Esophagus (tissue), 2 donors: ENCODE measurements around the gene AGK. TPM values are rescaled to one million over a fixed set of nuclear protein-coding genes. Genes with fewer than 3 reads are reported as not detected.
A peak's percentile ranks its signal among the peaks of the same experiment; 100 is the strongest.

Source experiments
- H3K27ac ChIP-seq, 2 donors: one replicate each; pipeline ENCODE4 v1.5.1; 2013; ENCODE audit warnings: low read depth in 2 of 2, mild to moderate bottlenecking in 2 of 2, inconsistent platforms in 1 of 2, low read length in 1 of 2, moderate library complexity in 1 of 2
- H3K27me3 ChIP-seq, 2 donors: one replicate each; pipeline ENCODE4 v1.6.1; 2013; ENCODE audit warnings: low read length in 2 of 2, control low read depth in 1 of 2, mild to moderate bottlenecking in 1 of 2; ENCODE audit not compliant: insufficient read depth in 2 of 2, control insufficient read depth in 1 of 2
- H3K36me3 ChIP-seq, 2 donors: one replicate each; pipeline ENCODE4 v1.6.1; 2013; ENCODE audit warnings: low read length in 1 of 2; ENCODE audit not compliant: control insufficient read depth in 2 of 2, insufficient read depth in 2 of 2
- H3K4me1 ChIP-seq, 2 donors: one replicate each; pipeline ENCODE4 v1.6.1; 2013; ENCODE audit warnings: low read length in 1 of 2; ENCODE audit not compliant: control insufficient read depth in 2 of 2, insufficient read depth in 2 of 2
- H3K4me3 ChIP-seq, 2 donors: one replicate each; pipeline ENCODE4 v1.5.1; 2013; ENCODE audit warnings: low read length in 2 of 2, mild to moderate bottlenecking in 2 of 2, low read depth in 1 of 2, moderate library complexity in 1 of 2
- H3K9me3 ChIP-seq, 2 donors: one replicate each; pipeline ENCODE4 v1.6.1; 2013; ENCODE audit warnings: mild to moderate bottlenecking in 2 of 2, low read depth in 1 of 2, low read length in 1 of 2, moderate library complexity in 1 of 2; ENCODE audit not compliant: control insufficient read depth in 2 of 2, insufficient read depth in 1 of 2
- WGBS, 2 donors: extraction: QIAGEN DNeasy Blood & Tissue Kit; methylation state at CpG; one replicate each; pipeline ENCODE4 v1.1.7; 2013; 5-methylcytosine and 5-hydroxymethylcytosine counted together
- polyA plus RNA-seq, 2 donors: library from polyadenylated mRNA; stranded (reverse); fragments of 200-250 nt; gene quantifications; one replicate each; pipeline ENCODE4 v1.2.3, GENCODE V29; 2013
- donor health status: healthy with polysubstance abuse.
- donor health status: Bipolar disorder and iron deficiency.

AGK gene
- polyA plus RNA-seq, 2 donors: 11.1 to 12.1 TPM

GRCh38 chr7:141649137-141649864 is 98.1 kb downstream of the AGK start:
- 56 to 63% methylated on average over 8 of the region's 8 CpGs for WGBS, 2 donors
- no peaks in the 10 kb centered on the region for H3K9me3 ChIP-seq
- H3K27me3 ChIP-seq: no peaks in the 10 kb centered on the region
- no peaks in the 10 kb centered on the region for H3K4me1 ChIP-seq
- H3K36me3 ChIP-seq: peaks cover 3 to 7% of the 10 kb centered on the region in 2 donors
- no peak overlapping the region for H3K27ac ChIP-seq
- no peak overlapping the region for H3K4me3 ChIP-seq

GRCh38 chr7:141649865-141650634 is 98.8 kb downstream of the AGK start:
- 38 to 44% methylated on average over 6 of the region's 6 CpGs for WGBS, 2 donors
- no peaks in the 10 kb centered on the region for H3K4me1 ChIP-seq
- no peaks in the 10 kb centered on the region for H3K9me3 ChIP-seq
- H3K36me3 ChIP-seq: peaks cover 3 to 7% of the 10 kb centered on the region in 2 donors
- no peak overlapping the region for H3K27ac ChIP-seq
- no peaks in the 10 kb centered on the region for H3K27me3 ChIP-seq
- no peak overlapping the region for H3K4me3 ChIP-seq

- no peaks in the 10 kb centered on the region for H3K9me3 ChIP-seq
- H3K36me3 ChIP-seq: peaks cover 3 to 7% of the 10 kb centered on the region in 2 donors
- H3K4me3 ChIP-seq: no peak overlapping the region
- no peak overlapping the region for H3K27ac ChIP-seq
- H3K27me3 ChIP-seq: no peaks in the 10 kb centered on the region
- 90 to 91% methylated on average over 9 of the region's 9 CpGs for WGBS, 2 donors
- no peaks in the 10 kb centered on the region for H3K4me1 ChIP-seq
Observed at GRCh38 chr7:141651417-141651816, 100.2 kb downstream of the AGK start.

- H3K9me3 ChIP-seq: no peaks in the 10 kb centered on the region
- WGBS, 2 donors: 71 to 81% methylated on average over 3 of the region's 3 CpGs
Observed at GRCh38 chr7:141652691-141653090, 101.5 kb downstream of the AGK start.

GRCh38 chr7:141654551-141654950 is 103.3 kb downstream of the AGK start:
- H3K27ac ChIP-seq: no peak overlapping the region
- H3K27me3 ChIP-seq: no peaks in the 10 kb centered on the region
- no peaks in the 10 kb centered on the region for H3K9me3 ChIP-seq
- H3K36me3 ChIP-seq: peaks cover 3 to 7% of the 10 kb centered on the region in 2 donors
- no peak overlapping the region for H3K4me3 ChIP-seq
- WGBS, 2 donors: 40 to 44% methylated on average over 3 of the region's 3 CpGs
- H3K4me1 ChIP-seq: no peaks in the 10 kb centered on the region

More at GRCh38 chr7:141652691-141653090, 101.5 kb downstream of the AGK start:
- Histone ChIP-seq H3K27ac (no peak overlapping the region), H3K27me3 (no peaks in the 10 kb centered on the region), H3K4me1 (no peaks in the 10 kb centered on the region), H3K4me3 (no peak overlapping the region), H3K36me3 (peaks cover 3 to 7% of the 10 kb centered on the region in 2 donors)

- Histone ChIP-seq H3K27ac (no peak overlapping the region), H3K4me3 (no peak overlapping the region), H3K36me3 (peaks cover 8% of the 10 kb centered on the region in 2 donors), H3K4me1 (peaks cover 3 to 4% of the 10 kb centered on the region in 2 donors), H3K9me3 (no peaks in the 10 kb centered on the region), H3K27me3 (no peaks in the 10 kb centered on the region)
- WGBS, 2 donors: 85 to 86% methylated on average over 6 of the region's 6 CpGs
Observed at GRCh38 chr7:141659501-141659900, 108.3 kb downstream of the AGK start.

GRCh38 chr7:141660259-141660658 is 109.0 kb downstream of the AGK start:
- H3K36me3 ChIP-seq: peaks cover 8 to 15% of the 10 kb centered on the region in 2 donors
- H3K4me1 ChIP-seq: peaks cover 3 to 4% of the 10 kb centered on the region in 2 donors
- H3K4me3 ChIP-seq: no peak overlapping the region
- no peaks in the 10 kb centered on the region for H3K27me3 ChIP-seq
- 59 to 62% methylated on average over 4 of the region's 4 CpGs for WGBS, 2 donors
- peak overlapping the region in 1 of 2 donors; percentile 13 for H3K27ac ChIP-seq
- no peaks in the 10 kb centered on the region for H3K9me3 ChIP-seq

- Histone ChIP-seq H3K9me3 (no peaks in the 10 kb centered on the region), H3K4me1 (peaks cover 3 to 4% of the 10 kb centered on the region in 2 donors), H3K36me3 (peaks cover 8 to 16% of the 10 kb centered on the region in 2 donors), H3K27ac (peak overlapping the region; percentile 49 to 65), H3K4me3 (no peak overlapping the region), H3K27me3 (no peaks in the 10 kb centered on the region)
- WGBS, 2 donors: 49 to 55% methylated on average over 6 of the region's 6 CpGs
Observed at GRCh38 chr7:141663081-141663849, 112.1 kb downstream of the AGK start.

GRCh38 chr7:141664450-141664849 is 113.2 kb downstream of the AGK start:
- Histone ChIP-seq H3K4me3 (no peak overlapping the region), H3K27ac (no peak overlapping the region), H3K9me3 (no peaks in the 10 kb centered on the region), H3K4me1 (peaks cover 3 to 4% of the 10 kb centered on the region in 2 donors), H3K36me3 (peaks cover 8 to 16% of the 10 kb centered on the region in 2 donors), H3K27me3 (no peaks in the 10 kb centered on the region)
- 79 to 94% methylated on average over 6 of the region's 6 CpGs for WGBS, 2 donors
